NCI-H446 treated with DMSO at 0.1 percent for 48 hours (cell line): ENCODE measurements around the gene SAXO2.
"Not testable (repeated sequence)": the region's sequence is repeated elsewhere in the genome, so short reads cannot be mapped to it uniquely, and the experiment has no call there.

Experiments
- DNase-seq: peaks from one replicate; lab custom pipeline; 2025; lab: John Stamatoyannopoulos, UW

The SAXO2 gene

GRCh38 chr15:82333603-82334553 lies 71.3 kb downstream of the SAXO2 start:
- DNase-seq = not testable (repeated sequence)
